Measurements from ENCODE around the gene SLC9A3. TPM values are rescaled to one million over a fixed set of nuclear protein-coding genes. Genes with fewer than 3 reads are reported as not detected.

The SLC9A3 gene
- total RNA-seq, 4 donors from 2014 or later, result 5.9 to 8.2 (median 7.6) TPM

DNA sequence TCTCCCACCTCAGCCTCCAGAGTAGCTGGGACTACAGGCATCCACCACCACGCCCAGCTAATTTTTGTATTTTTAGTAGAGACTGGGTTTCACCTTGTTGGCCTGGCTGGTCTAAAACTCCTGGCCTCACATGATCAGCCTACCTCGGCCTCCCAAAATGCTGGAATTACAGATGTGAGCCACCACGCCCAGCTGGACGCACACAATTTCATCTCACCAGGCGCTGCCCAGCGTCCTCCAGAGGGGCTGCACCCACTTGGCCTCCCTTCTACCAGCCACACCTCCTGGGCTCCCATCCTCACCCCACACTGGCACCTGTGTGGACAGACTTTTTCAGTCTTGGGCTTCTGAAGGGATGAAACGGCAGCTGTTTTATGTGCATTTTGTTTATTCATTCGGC lies 85.1 kb downstream of the SLC9A3 start:
- Histone ChIP-seq H3K27me3 (no peaks in the 10 kb centered on the region), H3K27ac (no peak overlapping the region), H3K4me3 (replicated peaks in 1 of 3) (no peak overlapping the region), H3K9me3 (no peaks in the 10 kb centered on the region), H3K4me1 (peaks cover 13% of the 10 kb centered on the region in 2 donors), H3K36me3 (no peaks in the 10 kb centered on the region)
- 87 to 94% methylated on average over 8 of the region's 8 CpGs for WGBS, 2 donors
- intact Hi-C loops (cut with DNase I), result no loop called here
- TF ChIP-seq POLR2A (IDR thresholded peaks at IDR 0.05), result no peak
- TF ChIP-seq, protein P1, sequence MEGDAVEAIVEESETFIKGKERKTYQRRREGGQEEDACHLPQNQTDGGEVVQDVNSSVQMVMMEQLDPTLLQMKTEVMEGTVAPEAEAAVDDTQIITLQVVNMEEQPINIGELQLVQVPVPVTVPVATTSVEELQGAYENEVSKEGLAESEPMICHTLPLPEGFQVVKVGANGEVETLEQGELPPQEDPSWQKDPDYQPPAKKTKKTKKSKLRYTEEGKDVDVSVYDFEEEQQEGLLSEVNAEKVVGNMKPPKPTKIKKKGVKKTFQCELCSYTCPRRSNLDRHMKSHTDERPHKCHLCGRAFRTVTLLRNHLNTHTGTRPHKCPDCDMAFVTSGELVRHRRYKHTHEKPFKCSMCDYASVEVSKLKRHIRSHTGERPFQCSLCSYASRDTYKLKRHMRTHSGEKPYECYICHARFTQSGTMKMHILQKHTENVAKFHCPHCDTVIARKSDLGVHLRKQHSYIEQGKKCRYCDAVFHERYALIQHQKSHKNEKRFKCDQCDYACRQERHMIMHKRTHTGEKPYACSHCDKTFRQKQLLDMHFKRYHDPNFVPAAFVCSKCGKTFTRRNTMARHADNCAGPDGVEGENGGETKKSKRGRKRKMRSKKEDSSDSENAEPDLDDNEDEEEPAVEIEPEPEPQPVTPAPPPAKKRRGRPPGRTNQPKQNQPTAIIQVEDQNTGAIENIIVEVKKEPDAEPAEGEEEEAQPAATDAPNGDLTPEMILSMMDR (IDR thresholded peaks at IDR 0.05), result no peak
- no peak for DNase-seq

DNA sequence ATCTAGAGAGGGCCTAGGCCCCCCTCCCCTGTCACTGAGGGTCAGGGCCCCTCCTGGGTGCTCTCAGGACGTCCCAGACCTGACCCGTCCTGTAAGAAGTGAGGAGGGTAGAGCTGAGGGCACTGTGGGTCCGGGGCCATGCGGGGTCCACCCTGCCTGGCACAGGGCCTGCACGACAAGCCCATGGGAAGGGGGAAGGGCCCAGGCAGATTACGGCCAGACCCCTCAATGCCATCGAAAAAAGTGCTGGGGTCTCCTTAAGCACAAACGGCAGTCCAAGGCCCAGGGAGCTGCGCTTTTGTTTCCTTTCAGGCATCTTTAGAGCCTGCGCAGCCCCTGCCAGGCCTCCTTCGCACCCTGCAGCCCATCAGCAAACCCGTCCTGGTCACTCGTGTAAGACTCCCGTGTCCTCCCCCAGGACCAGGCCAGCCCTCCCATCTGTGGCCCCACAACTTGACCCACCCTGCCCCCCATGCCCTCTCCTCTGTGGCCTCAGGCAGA lies 85.7 kb downstream of the SLC9A3 start:
- intact Hi-C loops (cut with DNase I), result no loop called here
- DNase-seq, result no peak
- Histone ChIP-seq H3K4me1 (peaks cover 7 to 8% of the 10 kb centered on the region in 2 donors), H3K4me3 (replicated peaks in 1 of 3) (no peak overlapping the region), H3K27ac (no peak overlapping the region), H3K36me3 (no peaks in the 10 kb centered on the region), H3K27me3 (no peaks in the 10 kb centered on the region), H3K9me3 (no peaks in the 10 kb centered on the region)
- TF ChIP-seq, protein P1 (IDR thresholded peaks at IDR 0.05), result no peak
- TF ChIP-seq POLR2A (IDR thresholded peaks at IDR 0.05), result no peak
- 64 to 74% methylated on average over 14 of the region's 14 CpGs for WGBS, 2 donors

DNA sequence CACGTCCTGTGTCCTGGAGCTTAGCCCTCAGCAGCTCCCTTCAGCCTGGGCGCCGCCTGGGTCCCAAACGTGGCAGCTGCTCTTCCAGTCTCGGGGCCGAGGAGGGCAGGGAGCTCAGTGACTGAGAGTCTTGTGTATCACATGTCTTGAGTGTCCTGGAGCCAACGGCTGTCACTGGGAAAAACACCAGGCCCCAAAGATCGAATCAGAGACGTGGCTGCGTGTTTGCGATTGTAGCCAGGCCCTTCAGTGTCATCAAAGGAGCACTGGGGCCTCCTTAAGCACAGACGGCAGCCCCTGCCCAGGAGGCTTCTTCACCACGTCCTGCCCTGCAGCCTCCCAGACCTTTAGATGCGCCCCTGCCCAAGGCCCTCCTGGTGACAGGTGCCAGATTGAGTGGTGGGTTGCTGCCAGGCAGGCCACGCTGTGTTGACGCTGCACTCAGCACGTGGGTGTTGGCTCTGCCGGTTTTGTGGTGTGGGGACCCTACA lies 86.9 kb downstream of the SLC9A3 start:
- Histone ChIP-seq H3K27me3 (no peaks in the 10 kb centered on the region), H3K9me3 (no peaks in the 10 kb centered on the region), H3K4me1 (peaks cover 5% of the 10 kb centered on the region in 2 donors), H3K4me3 (replicated peaks in 1 of 3) (no peak overlapping the region), H3K27ac (no peak overlapping the region), H3K36me3 (no peaks in the 10 kb centered on the region)
- intact Hi-C loops (cut with DNase I), result no loop called here
- no peak for TF ChIP-seq POLR2A (IDR thresholded peaks at IDR 0.05)
- TF ChIP-seq, protein P1 (IDR thresholded peaks at IDR 0.05), result no peak
- DNase-seq, result no peak
- WGBS, 2 donors, result 29 to 48% methylated on average over 12 to 18 of the region's 18 CpGs

DNA sequence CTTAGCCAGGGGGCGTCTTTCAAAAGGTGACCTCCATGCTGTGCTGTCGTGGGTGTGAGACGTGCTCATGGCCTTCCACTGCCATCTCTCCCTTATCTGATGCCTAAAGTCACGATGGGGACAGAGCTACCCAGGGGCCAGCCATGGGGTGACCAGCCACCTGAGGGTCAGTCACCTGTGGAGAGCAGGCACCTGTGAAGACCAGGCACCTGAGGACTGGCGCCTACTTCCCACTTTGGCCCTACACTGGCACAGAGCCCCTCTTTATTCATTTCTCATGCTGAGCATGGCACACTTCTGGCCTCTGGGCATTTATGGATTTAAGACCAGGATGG lies 87.6 kb downstream of the SLC9A3 start:
- no peaks in the 10 kb centered on the region for H3K4me1 ChIP-seq
- no peaks in the 10 kb centered on the region for H3K9me3 ChIP-seq
- H3K27me3 ChIP-seq, result no peaks in the 10 kb centered on the region
- no peak for TF ChIP-seq POLR2A (IDR thresholded peaks at IDR 0.05)
- TF ChIP-seq, protein P1 (IDR thresholded peaks at IDR 0.05), result no peak
- WGBS, 2 donors, result 55 to 77% methylated on average over 4 of the region's 5 CpGs
- no peaks in the 10 kb centered on the region for H3K36me3 ChIP-seq
- intact Hi-C loops (cut with DNase I), result no loop called here
- no peak overlapping the region for H3K4me3 ChIP-seq (replicated peaks in 1 of 3)
- no peak overlapping the region for H3K27ac ChIP-seq
- no peak for DNase-seq

DNA sequence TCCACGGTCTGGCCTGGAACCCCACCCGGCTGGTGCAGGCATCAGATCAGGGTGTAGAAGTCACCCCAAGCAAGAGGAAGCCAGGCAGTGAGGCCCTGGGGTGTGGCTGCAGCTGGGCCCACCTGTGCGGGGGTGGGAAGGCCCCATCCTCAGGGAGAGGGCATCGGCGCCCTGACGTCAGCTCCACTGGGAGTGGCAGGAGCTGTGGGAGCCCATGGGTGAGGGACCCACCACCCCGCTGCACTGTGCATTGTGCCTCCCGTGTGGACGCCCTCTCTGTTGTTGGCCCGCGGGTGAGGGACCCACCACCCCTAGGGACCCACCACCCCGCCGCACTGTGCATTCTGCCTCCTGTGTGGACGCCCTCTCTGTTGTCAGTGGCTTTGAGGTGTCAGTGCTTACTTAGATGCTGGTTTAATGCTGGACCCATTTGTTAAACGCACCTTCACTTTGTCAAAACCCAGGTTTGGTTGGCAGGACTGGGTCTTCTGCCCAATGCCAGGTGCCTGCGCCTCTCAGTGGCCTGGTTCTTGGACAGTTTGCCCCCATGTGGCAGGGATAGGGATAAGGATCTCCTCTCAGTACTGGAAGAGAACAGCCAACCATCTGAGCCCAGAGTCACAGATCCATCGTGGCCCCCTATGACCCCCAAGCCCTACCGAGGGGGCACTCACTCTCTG lies 88.1 kb downstream of the SLC9A3 start:
- Histone ChIP-seq H3K36me3 (no peaks in the 10 kb centered on the region), H3K27me3 (no peaks in the 10 kb centered on the region), H3K9me3 (no peaks in the 10 kb centered on the region), H3K4me1 (no peaks in the 10 kb centered on the region), H3K4me3 (replicated peaks in 1 of 3) (no peak overlapping the region), H3K27ac (no peak overlapping the region)
- intact Hi-C loops (cut with DNase I), result no loop called here
- no peak for DNase-seq
- TF ChIP-seq POLR2A (IDR thresholded peaks at IDR 0.05), result no peak
- TF ChIP-seq, protein P1 (IDR thresholded peaks at IDR 0.05), result peak in 1 of 6 experiments; percentile 6
- 70 to 84% methylated on average over 9 to 16 of the region's 18 CpGs for WGBS, 2 donors
